Testis (tissue), 3 donors: ENCODE data around the gene OAF. TPM values are rescaled to one million over a fixed set of nuclear protein-coding genes. Genes with fewer than 3 reads are reported as not detected.

Experiments
- DNase-seq: peaks from one replicate; pipeline ENCODE4 v3.0.0-alpha.2; 2019
- H3K27ac ChIP-seq, 2 donors: fragments of 200-600 bp; sonication (generic); one replicate each; pipeline ENCODE4 v1.5.1; 2019
- H3K27me3 ChIP-seq: fragments of 200-600 bp; sonication (generic); one replicate; pipeline ENCODE4 v1.5.1; 2019
- H3K36me3 ChIP-seq: fragments of 200-600 bp; sonication (generic); one replicate; pipeline ENCODE4 v1.5.1; 2017; ENCODE audit warnings: low read depth; ENCODE audit errors: missing control alignments
- H3K4me1 ChIP-seq: fragments of 200-600 bp; sonication (generic); one replicate; pipeline ENCODE4 v1.5.1; 2019
- H3K4me3 ChIP-seq, 2 donors: fragments of 200-600 bp; sonication (generic); one replicate each; pipeline ENCODE4 v1.5.1; 2017 to 2019
- H3K9me3 ChIP-seq: fragments of 200-600 bp; sonication (generic); one replicate; pipeline ENCODE4 v1.5.1; 2017
- POLR2A ChIP-seq: fragments of 450-650 bp; IDR thresholded peaks from one replicate; pipeline ENCODE4 v1.6.1; 2017; ENCODE audit warnings: antibody characterized with exemption, mild to moderate bottlenecking, moderate library complexity
- WGBS, 2 donors: methylation state at CpG; one replicate each; pipeline ENCODE4 v1.1.5; 2018; 5-methylcytosine and 5-hydroxymethylcytosine counted together
- intact Hi-C: fragments of 100-400 bp; cut with DNase I; formaldehyde crosslinking; loops from one replicate; pipeline ENCODE4 v1.15.1; 2023; ENCODE audit warnings: low total_unique reads
- polyA plus RNA-seq: library from polyadenylated mRNA; stranded (reverse); fragments of 350-450 nt; fragmentation: Illumina TruSeq; extraction: RNeasy Lipid Tissue Mini Kit (QIAGEN cat#74804); gene quantifications from one replicate; pipeline ENCODE4 v1.2.3, GENCODE V29; 2014; ENCODE audit warnings: low read depth, low replicate concordance; ENCODE audit not compliant: insufficient read depth
- total RNA-seq, 2 donors: library from RNA; depleted of rRNA; stranded (reverse); fragments of >200 nt; gene quantifications; one replicate each; pipeline ENCODE4 v1.2.3, GENCODE V29; 2016
- TF ChIP-seq, protein P1 (sequence below), 3 experiments: fragments of 450-650 bp in 2 of 3; fragments of 200-600 bp in 1 of 3; sonication (generic) in 1 of 3; IDR thresholded peaks; one replicate each; pipeline ENCODE4 v1.5.1; 2016 to 2019; ENCODE audit warnings: antibody characterized with exemption in 3 of 3, mild to moderate bottlenecking in 2 of 3, moderate library complexity in 1 of 3

Gene OAF
- total and polyA plus RNA-seq, 3 donors from 2014 or later = 8.5 to 22.6 (median 11.0) TPM

DNA sequence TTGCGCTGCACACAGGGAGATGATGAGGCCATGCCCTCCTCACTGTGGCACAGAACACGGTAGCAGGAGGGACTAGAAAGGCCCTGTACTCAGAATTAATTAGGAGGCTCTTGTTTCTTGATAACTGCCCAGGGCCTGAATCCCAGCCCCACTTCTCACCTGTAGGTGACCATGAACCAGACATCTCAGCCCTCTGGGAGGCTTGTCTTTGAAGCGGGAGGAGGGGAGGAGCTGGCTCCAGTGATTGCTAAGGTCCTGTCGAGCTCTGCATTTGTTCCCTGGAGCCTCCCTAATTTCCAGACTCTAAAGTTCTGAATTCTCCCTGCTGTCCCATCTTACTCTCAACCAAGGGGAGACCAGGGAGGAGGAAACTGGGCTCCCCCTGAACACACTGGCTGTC is 19.8 kb upstream of the OAF start:
- H3K27ac ChIP-seq = no peak overlapping the region
- no peaks in the 10 kb centered on the region for H3K36me3 ChIP-seq
- H3K9me3 ChIP-seq = no peaks in the 10 kb centered on the region
- H3K27me3 ChIP-seq = no peaks in the 10 kb centered on the region
- WGBS, 2 donors = 84 to 92% methylated on average over 4 of the region's 4 CpGs
- peaks cover 23% of the 10 kb centered on the region for H3K4me1 ChIP-seq
- DNase-seq = no peak
- no peak for TF ChIP-seq POLR2A
- TF ChIP-seq, protein P1, sequence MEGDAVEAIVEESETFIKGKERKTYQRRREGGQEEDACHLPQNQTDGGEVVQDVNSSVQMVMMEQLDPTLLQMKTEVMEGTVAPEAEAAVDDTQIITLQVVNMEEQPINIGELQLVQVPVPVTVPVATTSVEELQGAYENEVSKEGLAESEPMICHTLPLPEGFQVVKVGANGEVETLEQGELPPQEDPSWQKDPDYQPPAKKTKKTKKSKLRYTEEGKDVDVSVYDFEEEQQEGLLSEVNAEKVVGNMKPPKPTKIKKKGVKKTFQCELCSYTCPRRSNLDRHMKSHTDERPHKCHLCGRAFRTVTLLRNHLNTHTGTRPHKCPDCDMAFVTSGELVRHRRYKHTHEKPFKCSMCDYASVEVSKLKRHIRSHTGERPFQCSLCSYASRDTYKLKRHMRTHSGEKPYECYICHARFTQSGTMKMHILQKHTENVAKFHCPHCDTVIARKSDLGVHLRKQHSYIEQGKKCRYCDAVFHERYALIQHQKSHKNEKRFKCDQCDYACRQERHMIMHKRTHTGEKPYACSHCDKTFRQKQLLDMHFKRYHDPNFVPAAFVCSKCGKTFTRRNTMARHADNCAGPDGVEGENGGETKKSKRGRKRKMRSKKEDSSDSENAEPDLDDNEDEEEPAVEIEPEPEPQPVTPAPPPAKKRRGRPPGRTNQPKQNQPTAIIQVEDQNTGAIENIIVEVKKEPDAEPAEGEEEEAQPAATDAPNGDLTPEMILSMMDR (IDR thresholded peaks at IDR 0.05) = no peak
- intact Hi-C loops = no loop called here
- H3K4me3 ChIP-seq = no peak overlapping the region

DNA sequence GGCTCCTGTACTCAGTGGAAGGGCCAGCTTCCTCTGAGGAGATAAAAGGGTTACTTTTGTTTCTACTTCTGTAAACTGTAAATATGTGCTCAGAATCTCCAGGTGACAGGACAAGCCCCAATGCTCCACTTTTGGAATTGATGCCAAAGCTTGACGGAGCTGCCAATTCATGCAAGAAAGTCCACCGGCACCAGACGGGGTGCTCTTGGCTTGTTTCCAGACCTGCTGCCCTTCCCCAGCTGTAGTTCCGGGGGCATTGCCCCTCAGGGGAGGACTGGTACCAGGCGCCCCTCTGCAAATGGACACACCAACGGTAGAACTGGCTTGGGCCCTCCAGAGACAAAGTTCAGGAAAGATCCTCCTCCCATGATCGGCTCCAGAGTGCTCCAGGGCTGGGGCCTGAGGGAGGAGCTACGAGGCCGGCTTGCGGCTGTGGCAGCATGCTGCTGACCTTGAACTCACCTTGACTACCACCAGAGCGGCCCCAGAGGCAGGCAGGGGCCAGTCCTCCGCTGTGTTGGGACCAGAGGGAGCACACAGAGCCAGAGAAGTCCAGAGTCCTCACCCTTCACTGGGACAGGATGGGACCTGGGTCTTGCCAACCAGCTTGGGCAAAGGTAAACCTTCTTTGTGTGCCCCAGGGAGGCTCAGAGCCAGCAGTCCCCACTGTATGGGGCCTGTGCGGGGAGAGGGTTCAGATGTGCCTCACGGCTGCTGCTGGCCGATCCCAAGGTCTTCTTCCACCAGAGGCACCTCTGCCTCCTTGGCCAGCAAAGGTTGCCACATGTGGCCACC is 17.8 kb upstream of the OAF start:
- TF ChIP-seq POLR2A = no peak
- TF ChIP-seq, protein P1 (IDR thresholded peaks at IDR 0.05) = no peak
- no peak overlapping the region for H3K4me3 ChIP-seq
- intact Hi-C loops = no loop called here
- H3K27ac ChIP-seq = no peak overlapping the region
- no peaks in the 10 kb centered on the region for H3K9me3 ChIP-seq
- peaks cover 8% of the 10 kb centered on the region for H3K4me1 ChIP-seq
- DNase-seq = no peak
- no peaks in the 10 kb centered on the region for H3K36me3 ChIP-seq
- 53 to 60% methylated on average over 7 to 15 of the region's 15 CpGs for WGBS, 2 donors
- no peaks in the 10 kb centered on the region for H3K27me3 ChIP-seq

DNA sequence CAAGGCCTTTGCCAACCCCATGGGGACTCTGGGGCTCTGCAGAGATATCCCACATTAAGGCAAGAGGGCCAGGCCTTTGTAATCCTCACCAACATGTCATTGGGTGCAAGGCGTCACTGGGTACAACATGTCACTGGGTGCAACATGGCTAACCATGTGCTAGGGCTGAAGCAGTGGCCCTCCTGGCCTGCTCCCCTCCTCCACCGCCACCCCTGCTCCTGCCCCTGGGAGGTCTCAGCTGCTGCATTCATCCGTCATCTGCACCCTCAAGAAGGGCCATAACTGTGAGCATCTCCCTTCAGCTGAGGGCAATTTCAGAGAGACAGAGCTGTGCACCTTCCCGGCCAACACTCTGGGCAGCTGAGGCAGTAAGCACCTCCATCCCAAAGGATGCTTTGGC is 16.7 kb upstream of the OAF start:
- H3K4me1 ChIP-seq = peaks cover 8% of the 10 kb centered on the region
- H3K27me3 ChIP-seq = no peaks in the 10 kb centered on the region
- H3K27ac ChIP-seq = no peak overlapping the region
- DNase-seq = no peak
- no peak overlapping the region for H3K4me3 ChIP-seq
- intact Hi-C loops = no loop called here
- no peak for TF ChIP-seq POLR2A
- TF ChIP-seq, protein P1 (IDR thresholded peaks at IDR 0.05) = no peak
- no peaks in the 10 kb centered on the region for H3K9me3 ChIP-seq
- no peaks in the 10 kb centered on the region for H3K36me3 ChIP-seq
- 88 to 100% methylated on average over 1 to 4 of the region's 4 CpGs for WGBS, 2 donors

DNA sequence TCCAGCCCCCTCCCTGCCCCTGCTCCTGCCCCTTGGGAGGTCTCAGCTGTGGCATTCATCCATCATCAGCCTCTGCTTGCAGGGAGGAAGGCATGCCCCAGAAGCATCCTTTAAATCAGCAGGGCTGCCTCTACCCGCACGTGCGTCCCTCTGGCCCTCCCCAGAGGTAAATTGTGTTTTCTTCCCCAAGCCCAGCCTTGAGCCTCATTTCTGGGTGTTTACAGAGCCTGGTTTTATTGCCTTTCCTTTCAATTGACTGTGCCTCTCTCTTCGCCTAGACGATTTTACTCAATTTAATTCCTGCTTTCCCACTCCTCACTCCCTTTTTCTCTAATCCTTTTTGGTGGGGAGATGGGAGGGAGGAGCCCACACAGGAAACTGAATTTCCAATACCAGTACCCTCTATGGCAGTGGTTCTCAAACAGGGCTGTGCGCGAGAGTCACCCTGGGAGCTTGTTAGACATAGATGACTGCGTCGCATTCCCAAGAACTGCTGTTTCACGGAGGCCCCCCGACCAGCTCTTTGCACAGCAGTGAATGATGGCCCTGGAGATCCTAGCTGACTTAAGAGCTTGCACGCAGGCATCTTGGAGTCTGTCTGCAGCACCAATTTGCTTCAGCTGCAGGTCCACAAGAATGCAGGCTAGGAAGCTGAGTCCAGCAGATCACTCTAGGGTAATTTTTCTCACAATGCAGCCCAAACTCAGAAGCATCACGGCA is 15.1 kb upstream of the OAF start:
- Histone ChIP-seq H3K4me1 (peaks cover 8% of the 10 kb centered on the region), H3K36me3 (no peaks in the 10 kb centered on the region), H3K4me3 (no peak overlapping the region), H3K9me3 (no peaks in the 10 kb centered on the region), H3K27ac (no peak overlapping the region), H3K27me3 (no peaks in the 10 kb centered on the region)
- DNase-seq = no peak
- 60 to 74% methylated on average over 11 to 13 of the region's 13 CpGs for WGBS, 2 donors
- intact Hi-C loops = no loop called here
- TF ChIP-seq, protein P1 (IDR thresholded peaks at IDR 0.05) = no peak
- TF ChIP-seq POLR2A = no peak
